ENCODE results near the gene GADD45B. TPM values are rescaled to one million over a fixed set of nuclear protein-coding genes. Genes with fewer than 3 reads are reported as not detected.

The GADD45B gene
- total RNA-seq, 1 donor from 2014 or later = 1.2 TPM

GRCh38 chr19:2511570-2511969 is 35.6 kb downstream of the GADD45B start:
- peaks cover 7% of the 10 kb centered on the region for H3K27me3 Mint-ChIP-seq (ENCODE audit: unreplicated experiment)
- H3K4me1 Mint-ChIP-seq (ENCODE audit: unreplicated experiment) = peaks cover 2% of the 10 kb centered on the region
- no peak for DNase-seq (ENCODE audit: low spot score)
- H3K27ac Mint-ChIP-seq (ENCODE audit: unreplicated experiment) = no peak overlapping the region
- no peaks in the 10 kb centered on the region for H3K36me3 Mint-ChIP-seq (ENCODE audit: low read depth, unreplicated experiment)
- TF ChIP-seq CTCF (IDR thresholded peaks at IDR 0.05; ENCODE audit: unreplicated experiment) = no peak
- H3K9me3 Mint-ChIP-seq (ENCODE audit: unreplicated experiment) = no peaks in the 10 kb centered on the region
- no peak overlapping the region for H3K4me3 Mint-ChIP-seq (ENCODE audit: unreplicated experiment)

GRCh38 chr19:2511991-2512390 is 36.1 kb downstream of the GADD45B start:
- no peak for DNase-seq (ENCODE audit: low spot score)
- Mint-ChIP-seq H3K4me1 (ENCODE audit: unreplicated experiment) (peaks cover 2% of the 10 kb centered on the region), H3K36me3 (ENCODE audit: low read depth, unreplicated experiment) (no peaks in the 10 kb centered on the region), H3K4me3 (ENCODE audit: unreplicated experiment) (no peak overlapping the region), H3K27ac (ENCODE audit: unreplicated experiment) (no peak overlapping the region), H3K27me3 (ENCODE audit: unreplicated experiment) (peaks cover 7% of the 10 kb centered on the region), H3K9me3 (ENCODE audit: unreplicated experiment) (no peaks in the 10 kb centered on the region)
- no peak for TF ChIP-seq CTCF (IDR thresholded peaks at IDR 0.05; ENCODE audit: unreplicated experiment)

- DNase-seq (ENCODE audit: low spot score) = no peak
- H3K27ac Mint-ChIP-seq (ENCODE audit: unreplicated experiment) = no peak overlapping the region
- peaks cover 7% of the 10 kb centered on the region for H3K27me3 Mint-ChIP-seq (ENCODE audit: unreplicated experiment)
- no peaks in the 10 kb centered on the region for H3K4me1 Mint-ChIP-seq (ENCODE audit: unreplicated experiment)
- no peaks in the 10 kb centered on the region for H3K9me3 Mint-ChIP-seq (ENCODE audit: unreplicated experiment)
- H3K4me3 Mint-ChIP-seq (ENCODE audit: unreplicated experiment) = no peak overlapping the region
- no peaks in the 10 kb centered on the region for H3K36me3 Mint-ChIP-seq (ENCODE audit: low read depth, unreplicated experiment)
- TF ChIP-seq CTCF (IDR thresholded peaks at IDR 0.05; ENCODE audit: unreplicated experiment) = no peak
Measured at GRCh38 chr19:2512523-2513431, 36.9 kb downstream of the GADD45B start.

GRCh38 chr19:2514981-2515518 is 39.1 kb downstream of the GADD45B start:
- H3K27me3 Mint-ChIP-seq (ENCODE audit: unreplicated experiment) = peaks cover 9% of the 10 kb centered on the region
- no peak for TF ChIP-seq CTCF (IDR thresholded peaks at IDR 0.05; ENCODE audit: unreplicated experiment)
- no peak overlapping the region for H3K27ac Mint-ChIP-seq (ENCODE audit: unreplicated experiment)
- no peaks in the 10 kb centered on the region for H3K36me3 Mint-ChIP-seq (ENCODE audit: low read depth, unreplicated experiment)
- no peak for DNase-seq (ENCODE audit: low spot score)
- H3K4me1 Mint-ChIP-seq (ENCODE audit: unreplicated experiment) = no peaks in the 10 kb centered on the region
- H3K9me3 Mint-ChIP-seq (ENCODE audit: unreplicated experiment) = no peaks in the 10 kb centered on the region
- H3K4me3 Mint-ChIP-seq (ENCODE audit: unreplicated experiment) = no peak overlapping the region

GRCh38 chr19:2516727-2517126 is 40.8 kb downstream of the GADD45B start:
- no peak overlapping the region for H3K27ac Mint-ChIP-seq (ENCODE audit: unreplicated experiment)
- no peak overlapping the region for H3K4me3 Mint-ChIP-seq (ENCODE audit: unreplicated experiment)
- no peaks in the 10 kb centered on the region for H3K36me3 Mint-ChIP-seq (ENCODE audit: low read depth, unreplicated experiment)
- no peaks in the 10 kb centered on the region for H3K4me1 Mint-ChIP-seq (ENCODE audit: unreplicated experiment)
- no peak for DNase-seq (ENCODE audit: low spot score)
- no peaks in the 10 kb centered on the region for H3K9me3 Mint-ChIP-seq (ENCODE audit: unreplicated experiment)
- TF ChIP-seq CTCF (IDR thresholded peaks at IDR 0.05; ENCODE audit: unreplicated experiment) = no peak
- H3K27me3 Mint-ChIP-seq (ENCODE audit: unreplicated experiment) = peaks cover 8% of the 10 kb centered on the region

Measured in endothelial cell (in vitro differentiated cells).